ENCODE data around the gene PEX7. TPM values are rescaled to one million over a fixed set of nuclear protein-coding genes. Genes with fewer than 3 reads are reported as not detected.

PEX7 gene
- total RNA-seq, 1 experiment from 2014 or later = 3.9 TPM

GRCh38 chr6:136791296-136792094 is 30.9 kb upstream of the PEX7 start:
- CTCF ChIA-PET = interaction anchor here (0.6 to 3.1 kb wide), 14 partner anchors 28 to 241 kb away, joined by 3 to 132 read pairs (median 6); partner anchors contain the start of gene MAP7
- Mint-ChIP-seq H3K9me3 (ENCODE audit: low read depth, unreplicated experiment) (no peaks in the 10 kb centered on the region), H3K36me3 (ENCODE audit: insufficient read depth, unreplicated experiment) (peaks cover 40% of the 10 kb centered on the region), H3K4me3 (ENCODE audit: low read depth, unreplicated experiment) (peak overlapping the region; percentile 97), H3K27ac (ENCODE audit: unreplicated experiment) (peak overlapping the region; percentile 74), H3K27me3 (ENCODE audit: unreplicated experiment) (no peaks in the 10 kb centered on the region), H3K4me1 (ENCODE audit: low read depth, unreplicated experiment) (no peaks in the 10 kb centered on the region)
- intact Hi-C loops (cut with micrococcal nuclease; ENCODE audit: unreplicated experiment) = loop anchor here (2.0 kb wide), 1 partner anchor 209 kb away; no protein-coding TSS in a partner anchor
- no TSS peak for BruUV-seq (replicated peaks)
- peak; percentile 47 for DNase-seq
- no peak for TF ChIP-seq CTCF (IDR thresholded peaks at IDR 0.05; ENCODE audit: unreplicated experiment)

- peaks cover 40% of the 10 kb centered on the region for H3K36me3 Mint-ChIP-seq (ENCODE audit: insufficient read depth, unreplicated experiment)
- H3K4me1 Mint-ChIP-seq (ENCODE audit: low read depth, unreplicated experiment) = no peaks in the 10 kb centered on the region
- no peak for DNase-seq
- peak overlapping the region; percentile 97 for H3K4me3 Mint-ChIP-seq (ENCODE audit: low read depth, unreplicated experiment)
- no peaks in the 10 kb centered on the region for H3K27me3 Mint-ChIP-seq (ENCODE audit: unreplicated experiment)
- CTCF ChIA-PET = interaction anchor here (0.6 to 3.1 kb wide), 15 partner anchors 28 to 242 kb away, joined by 3 to 132 read pairs (median 6); partner anchors contain the start of gene MAP7
- no peak for TF ChIP-seq CTCF (IDR thresholded peaks at IDR 0.05; ENCODE audit: unreplicated experiment)
- BruUV-seq (replicated peaks) = no TSS peak
- no peak overlapping the region for H3K27ac Mint-ChIP-seq (ENCODE audit: unreplicated experiment)
- no peaks in the 10 kb centered on the region for H3K9me3 Mint-ChIP-seq (ENCODE audit: low read depth, unreplicated experiment)
- intact Hi-C loops (cut with micrococcal nuclease; ENCODE audit: unreplicated experiment) = loop anchor here (2.0 kb wide), 1 partner anchor 209 kb away; no protein-coding TSS in a partner anchor
Observed at GRCh38 chr6:136792095-136792409, 30.3 kb upstream of the PEX7 start.

- intact Hi-C loops (cut with micrococcal nuclease; ENCODE audit: unreplicated experiment) = loop anchor here (1.0 to 2.0 kb wide), 2 partner anchors 148 to 210 kb away; no protein-coding TSS in a partner anchor
- DNase-seq = peak; percentile 93
- Mint-ChIP-seq H3K36me3 (ENCODE audit: insufficient read depth, unreplicated experiment) (peaks cover 40% of the 10 kb centered on the region), H3K9me3 (ENCODE audit: low read depth, unreplicated experiment) (no peaks in the 10 kb centered on the region), H3K4me1 (ENCODE audit: low read depth, unreplicated experiment) (no peaks in the 10 kb centered on the region), H3K27ac (ENCODE audit: unreplicated experiment) (peak within 1 kb of the TSS; percentile 78), H3K4me3 (ENCODE audit: low read depth, unreplicated experiment) (peak within 1 kb of the TSS; percentile 97), H3K27me3 (ENCODE audit: unreplicated experiment) (no peaks in the 10 kb centered on the region)
- BruUV-seq (replicated peaks) = no TSS peak
- CTCF ChIA-PET = interaction anchor here (0.6 to 3.1 kb wide), 15 partner anchors 29 to 242 kb away, joined by 3 to 132 read pairs (median 6); partner anchors contain the start of gene MAP7
- TF ChIP-seq CTCF (IDR thresholded peaks at IDR 0.05; ENCODE audit: unreplicated experiment) = peak; percentile 67
Observed at GRCh38 chr6:136792410-136793262, 29.8 kb upstream of the PEX7 start, which contains the start of gene MAP3K5. Gene MAP3K5, minus strand, starts transcription at chr6:136792477. Its CDS starts 320 bp downstream, at chr6:136792157.

- no peak for TF ChIP-seq CTCF (IDR thresholded peaks at IDR 0.05; ENCODE audit: unreplicated experiment)
- intact Hi-C loops (cut with micrococcal nuclease; ENCODE audit: unreplicated experiment) = loop anchor here (1.0 to 2.0 kb wide), 2 partner anchors 149 to 211 kb away; no protein-coding TSS in a partner anchor
- Mint-ChIP-seq H3K27ac (ENCODE audit: unreplicated experiment) (peak overlapping the region; percentile 78), H3K36me3 (ENCODE audit: insufficient read depth, unreplicated experiment) (peaks cover 33% of the 10 kb centered on the region), H3K9me3 (ENCODE audit: low read depth, unreplicated experiment) (no peaks in the 10 kb centered on the region), H3K4me1 (ENCODE audit: low read depth, unreplicated experiment) (no peaks in the 10 kb centered on the region), H3K4me3 (ENCODE audit: low read depth, unreplicated experiment) (peak overlapping the region; percentile 97), H3K27me3 (ENCODE audit: unreplicated experiment) (no peaks in the 10 kb centered on the region)
- TSS peak; percentile 59 for BruUV-seq (replicated peaks)
- no peak for DNase-seq
- CTCF ChIA-PET = interaction anchor here (1.4 to 3.1 kb wide), 4 partner anchors 81 to 200 kb away, joined by 3 to 132 read pairs (median 5); no protein-coding TSS in a partner anchor
Observed at GRCh38 chr6:136793363-136793762, 29.0 kb upstream of the PEX7 start.
